Measurements from ENCODE around the gene ZNF775.

Gene ZNF775

GRCh38 chr7:150444674-150445365 is 65.7 kb downstream of the ZNF775 start:
- DNase-seq: no peak

GRCh38 chr7:150446288-150446938 is 67.3 kb downstream of the ZNF775 start:
- no peak for DNase-seq
